GM13976 (cell line): ENCODE measurements around the gene GAL3ST3.
A peak's percentile ranks its signal among the peaks of the same experiment; 100 is the strongest.

ENCODE experiments used
- DNase-seq: peaks from one replicate; pipeline ENCODE4 v3.0.0; 2012; ENCODE audit warnings: low spot score
- in situ Hi-C: fragments of 300-500 bp; cut with MboI; formaldehyde crosslinking; loops from one replicate; pipeline ENCODE4 v1.12.0; 2022; ENCODE audit warnings: low sequenced_read_pairs, mixed read lengths, inconsistent platforms; ENCODE audit not compliant: unreplicated experiment
- TF ChIP-seq, protein P1 (sequence below): IDR thresholded peaks from 2 replicates; pipeline ENCODE4 v1.5.1; 2012; ENCODE audit warnings: borderline replicate concordance, mild to moderate bottlenecking; ENCODE audit not compliant: insufficient read depth; ENCODE audit errors: extremely low read depth, missing control alignments, control extremely low read depth

The GAL3ST3 gene

DNA sequence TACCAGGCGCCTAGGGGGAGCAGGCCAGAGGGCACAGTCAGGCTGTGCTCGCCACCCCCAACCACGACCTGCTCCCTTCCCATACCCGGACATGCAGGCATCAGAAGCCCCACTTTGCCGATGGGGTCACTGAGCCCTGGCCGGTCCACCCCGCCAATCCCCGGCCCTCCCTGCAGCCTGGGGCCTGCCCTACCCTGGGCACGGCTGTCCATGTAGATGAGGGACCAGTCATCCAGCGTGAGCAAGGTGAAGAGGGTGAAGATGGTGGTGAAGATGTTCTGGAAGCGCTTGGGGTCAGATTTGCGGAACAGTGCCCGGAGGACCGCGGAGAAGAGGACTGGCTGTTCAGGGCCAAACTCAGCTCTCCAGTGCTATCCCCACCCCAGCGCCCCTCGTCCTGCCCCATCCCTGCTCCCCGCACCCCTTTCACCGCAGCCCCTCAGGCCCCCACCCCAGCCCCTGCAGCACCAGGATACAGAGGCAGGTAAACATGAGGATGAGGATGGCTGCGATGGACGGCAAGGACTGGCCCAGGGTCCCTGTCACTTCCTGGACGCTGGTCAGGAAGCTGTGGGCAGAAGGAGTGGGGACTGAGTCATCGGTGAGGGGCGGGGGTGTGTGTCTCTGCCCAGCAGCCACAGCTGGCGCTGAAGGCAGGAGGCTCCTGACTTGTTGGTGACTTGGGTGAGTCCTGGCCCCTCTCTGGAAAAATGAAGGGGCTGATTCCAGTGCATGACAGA lies 28.2 kb downstream of the GAL3ST3 start:
- TF ChIP-seq, protein P1, sequence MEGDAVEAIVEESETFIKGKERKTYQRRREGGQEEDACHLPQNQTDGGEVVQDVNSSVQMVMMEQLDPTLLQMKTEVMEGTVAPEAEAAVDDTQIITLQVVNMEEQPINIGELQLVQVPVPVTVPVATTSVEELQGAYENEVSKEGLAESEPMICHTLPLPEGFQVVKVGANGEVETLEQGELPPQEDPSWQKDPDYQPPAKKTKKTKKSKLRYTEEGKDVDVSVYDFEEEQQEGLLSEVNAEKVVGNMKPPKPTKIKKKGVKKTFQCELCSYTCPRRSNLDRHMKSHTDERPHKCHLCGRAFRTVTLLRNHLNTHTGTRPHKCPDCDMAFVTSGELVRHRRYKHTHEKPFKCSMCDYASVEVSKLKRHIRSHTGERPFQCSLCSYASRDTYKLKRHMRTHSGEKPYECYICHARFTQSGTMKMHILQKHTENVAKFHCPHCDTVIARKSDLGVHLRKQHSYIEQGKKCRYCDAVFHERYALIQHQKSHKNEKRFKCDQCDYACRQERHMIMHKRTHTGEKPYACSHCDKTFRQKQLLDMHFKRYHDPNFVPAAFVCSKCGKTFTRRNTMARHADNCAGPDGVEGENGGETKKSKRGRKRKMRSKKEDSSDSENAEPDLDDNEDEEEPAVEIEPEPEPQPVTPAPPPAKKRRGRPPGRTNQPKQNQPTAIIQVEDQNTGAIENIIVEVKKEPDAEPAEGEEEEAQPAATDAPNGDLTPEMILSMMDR: no peak
- in situ Hi-C loops: no loop called here
- peak; percentile 22 for DNase-seq

DNA sequence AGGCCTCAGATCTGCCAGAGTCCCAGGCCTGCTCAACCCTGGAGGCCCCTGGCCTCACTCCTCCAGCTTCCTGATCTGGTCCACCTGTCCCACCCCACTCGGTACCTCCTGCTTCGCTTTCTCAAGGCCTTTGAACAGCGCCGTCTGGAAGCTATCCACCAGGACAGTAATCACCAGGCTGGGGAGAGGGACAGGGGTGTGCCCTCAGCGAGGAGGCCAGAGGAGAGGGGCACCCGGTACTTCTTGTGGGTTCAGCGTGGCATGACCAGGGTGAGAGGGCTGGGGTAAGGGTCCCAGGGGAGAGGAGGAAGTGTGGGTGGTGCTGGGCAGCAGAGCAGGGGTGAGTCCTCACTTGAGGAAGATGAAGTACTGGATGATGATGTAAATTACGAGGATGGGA lies 28.7 kb downstream of the GAL3ST3 start:
- peak; percentile 25 for DNase-seq
- TF ChIP-seq, protein P1: no peak
- in situ Hi-C loops: no loop called here

DNA sequence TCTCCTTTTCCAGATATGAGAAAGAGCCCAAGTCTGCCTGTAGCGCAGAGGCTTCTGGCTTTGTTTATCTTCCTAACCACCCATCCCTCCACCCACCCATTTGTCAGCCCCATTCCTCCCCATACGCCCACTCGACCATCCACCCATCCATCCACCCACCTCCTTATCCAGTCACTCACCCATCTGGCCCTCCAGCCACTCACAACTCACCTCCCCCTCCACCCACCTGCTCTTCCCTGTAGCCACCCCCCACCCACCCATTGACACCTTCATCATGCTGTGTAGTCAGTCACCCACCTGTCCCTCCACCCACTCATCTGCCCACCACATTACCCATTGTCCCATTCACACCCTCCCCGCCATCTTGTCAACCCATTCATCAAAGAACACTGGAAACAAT lies 31.6 kb downstream of the GAL3ST3 start:
- TF ChIP-seq, protein P1: no peak
- DNase-seq: no peak
- in situ Hi-C loops: no loop called here

DNA sequence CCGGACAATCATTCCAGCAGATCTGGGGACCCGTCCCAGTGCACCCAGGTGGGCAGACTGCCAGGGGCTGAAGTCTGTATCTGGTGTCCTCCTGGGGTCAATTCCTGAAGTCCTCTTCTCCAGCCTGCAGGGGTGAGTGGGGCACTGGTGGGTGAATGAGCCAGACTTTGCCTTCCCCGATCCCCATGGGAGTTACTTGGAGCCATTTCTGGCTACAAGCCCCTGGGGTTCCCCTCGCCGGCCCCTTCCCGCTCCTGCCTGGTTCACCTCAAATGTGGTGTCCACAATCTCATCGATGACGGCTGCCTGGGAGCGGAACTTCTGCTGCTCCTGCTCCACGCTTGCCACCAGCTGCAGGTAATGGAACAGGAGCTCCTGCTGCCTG lies 32.2 kb downstream of the GAL3ST3 start:
- DNase-seq: no peak
- in situ Hi-C loops: no loop called here
- TF ChIP-seq, protein P1: no peak

DNA sequence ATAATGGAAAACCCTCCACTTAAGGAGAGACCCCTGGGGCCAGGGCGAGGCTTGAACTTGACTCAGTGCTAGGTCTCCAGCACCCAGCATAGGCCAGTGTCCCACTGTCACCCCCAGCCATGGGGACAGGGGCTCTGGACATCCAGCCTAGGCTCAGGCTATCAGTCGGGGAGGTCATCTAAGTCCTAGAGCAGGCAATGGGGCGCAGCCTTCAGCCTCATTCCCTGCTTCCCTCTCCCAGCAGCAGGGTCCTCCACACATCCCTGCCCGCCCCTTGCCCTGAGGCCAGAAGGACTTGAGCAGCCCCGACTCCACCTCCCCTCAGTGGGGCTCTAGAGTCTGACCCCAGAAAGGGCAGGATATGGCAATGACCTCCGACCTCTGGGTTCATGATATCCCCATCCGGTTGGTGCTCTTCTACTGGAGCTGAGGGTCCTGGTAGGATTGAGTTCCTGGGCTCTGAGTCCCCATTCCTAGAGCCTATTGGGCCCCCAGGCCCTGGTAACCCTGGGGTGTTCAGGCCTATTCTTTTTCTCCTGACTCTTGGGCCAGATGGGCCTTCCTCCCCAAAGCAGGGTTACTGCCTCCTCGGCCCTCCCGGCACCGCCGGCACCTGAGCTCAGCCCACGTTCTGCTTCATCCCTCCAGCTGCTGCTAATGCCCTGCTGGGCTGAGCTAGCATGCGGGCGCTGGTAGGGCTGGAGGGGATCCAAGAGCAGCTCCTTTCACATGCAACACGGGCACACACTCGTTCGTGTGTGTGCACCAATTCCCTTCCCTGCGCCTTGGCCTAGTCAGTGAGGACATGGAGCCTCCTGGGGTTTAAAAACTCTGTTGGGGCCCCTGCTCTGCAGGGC lies 32.8 kb downstream of the GAL3ST3 start:
- TF ChIP-seq, protein P1: no peak
- in situ Hi-C loops: no loop called here
- no peak for DNase-seq

DNA sequence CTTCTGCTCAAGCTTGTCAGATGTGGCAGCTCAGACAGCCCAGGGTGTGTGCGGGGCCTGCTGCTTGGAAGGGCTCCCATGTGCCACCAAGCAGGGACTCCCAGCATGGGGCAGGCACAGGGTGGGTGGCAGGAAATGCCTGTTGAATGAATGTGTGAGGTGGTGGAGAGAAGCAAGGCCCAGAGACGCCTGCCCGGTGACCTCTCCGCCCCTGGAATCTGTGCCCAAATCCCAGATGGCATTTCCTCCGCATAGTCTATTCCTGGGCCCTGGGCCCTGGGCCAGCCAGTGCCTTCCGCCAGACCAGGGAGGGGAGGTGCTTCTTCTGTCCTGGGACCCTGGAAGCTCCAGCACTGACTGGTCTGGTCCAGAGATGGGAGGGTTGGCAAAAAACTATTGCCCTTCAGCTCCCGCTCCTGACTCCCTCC lies 33.5 kb downstream of the GAL3ST3 start:
- TF ChIP-seq, protein P1: no peak

More for the DNA sequence above, 33.5 kb downstream of the GAL3ST3 start:
- in situ Hi-C loops: no loop called here
- no peak for DNase-seq
